Endothelial cell of umbilical vein (primary cell): Measurements from ENCODE around the gene CACNA1E. TPM values are rescaled to one million over a fixed set of nuclear protein-coding genes. Genes with fewer than 3 reads are reported as not detected.

ENCODE experiments used
- BruUV-seq: library from RNA; stranded (reverse); fragments of 400-500 nt; replicated peaks from 2 replicates; lab custom pipeline; 2021; lab: Mats Ljungman, UMichigan
- CTCF ChIA-PET: fragments of 300-600, 350-600 bp; sonication (Branson Sonifier 250); formaldehyde crosslinking; loops from one replicate; lab custom pipeline; 2021; ENCODE audit warnings: antibody characterized with exemption, inconsistent platforms; lab: Charles Lee
- POLR2A ChIA-PET: fragments of 300-600, 350-600 bp; sonication (Branson Sonifier 250); formaldehyde crosslinking; loops from one replicate; lab custom pipeline; 2021; ENCODE audit warnings: antibody characterized with exemption, inconsistent platforms; lab: Charles Lee
- DNase-seq: peaks from one replicate; pipeline ENCODE4 v3.0.0-alpha.2; 2011; ENCODE audit warnings: low read depth, low spot score
- FAIRE-seq: peaks from 2 replicates; lab custom pipeline; 2011; peaks lifted over from hg19 to GRCh38; lab: Jason Lieb, UNC
- H2AFZ ChIP-seq: 2 replicates; pipeline ENCODE4 v1.6.0; 2012; ENCODE audit warnings: low read depth, low read length, control low read depth, inconsistent platforms
- H3K27ac ChIP-seq: 2 replicates; pipeline ENCODE4 v1.5.1; 2011; ENCODE audit warnings: low read depth, mild to moderate bottlenecking, control low read depth, low read length, moderate library complexity; ENCODE audit not compliant: insufficient read depth
- H3K27me3 ChIP-seq, 2 experiments: 2 replicates each; pipeline versions ENCODE4 v1.6.0 to v1.6.1; 2011; ENCODE audit warnings: low read length in 2 of 2, mixed read lengths in 1 of 2; ENCODE audit not compliant: control insufficient read depth in 2 of 2, insufficient read depth in 2 of 2
- H3K36me3 ChIP-seq, 2 experiments: 2 replicates in 1 of 2; 3 replicates in 1 of 2; pipeline ENCODE4 v1.5.1; 2011; ENCODE audit warnings: low read length in 2 of 2, mild to moderate bottlenecking in 1 of 2, moderate library complexity in 1 of 2; ENCODE audit not compliant: control insufficient read depth in 2 of 2, insufficient read depth in 2 of 2; ENCODE audit errors: extremely low read depth in 1 of 2
- H3K4me1 ChIP-seq: 3 replicates; pipeline ENCODE4 v1.5.1; 2011; ENCODE audit warnings: mild to moderate bottlenecking, low read length; ENCODE audit not compliant: control insufficient read depth, insufficient read depth; ENCODE audit errors: extremely low read depth
- H3K4me2 ChIP-seq: 2 replicates; pipeline ENCODE4 v1.6.1; 2011; ENCODE audit warnings: low read length, control low read depth, mixed read lengths; ENCODE audit not compliant: insufficient read depth
- H3K4me3 ChIP-seq, 3 experiments: fragments of 200-600 bp in 1 of 3; sonication (generic), shearing (Covaris generic) in 1 of 3; replicated peaks in 1 of 3; 2 replicates each; pipeline ENCODE4 v1.5.1; 2011 to 2016; ENCODE audit warnings: control low read depth in 3 of 3, low read length in 3 of 3, mild to moderate bottlenecking in 2 of 3, inconsistent platforms in 1 of 3, low read depth in 1 of 3, moderate library complexity in 1 of 3; ENCODE audit not compliant: insufficient read depth in 1 of 3
- H3K79me2 ChIP-seq: 2 replicates; pipeline ENCODE4 v1.6.0; 2012; ENCODE audit warnings: low read length, inconsistent platforms; ENCODE audit not compliant: control insufficient read depth, insufficient read depth
- H3K9ac ChIP-seq: replicated peaks from 2 replicates; pipeline ENCODE3; 2011; ENCODE audit warnings: low read length, control low read depth; ENCODE audit not compliant: insufficient read depth; ENCODE audit errors: extremely low read depth
- H3K9me1 ChIP-seq: replicated peaks from 3 replicates; pipeline ENCODE4 v1.6.0; 2011; ENCODE audit warnings: mild to moderate bottlenecking, low read length; ENCODE audit not compliant: control insufficient read depth, insufficient read depth; ENCODE audit errors: extremely low read depth
- H3K9me3 ChIP-seq: replicated peaks from 2 replicates; pipeline ENCODE4 v1.5.1; 2012; ENCODE audit warnings: low read length, inconsistent platforms; ENCODE audit not compliant: control insufficient read depth, insufficient read depth
- H4K20me1 ChIP-seq: replicated peaks from 2 replicates; pipeline ENCODE3; 2011; ENCODE audit warnings: mild to moderate bottlenecking, low read length; ENCODE audit not compliant: control insufficient read depth, insufficient read depth; ENCODE audit errors: extremely low read depth
- EZH2 ChIP-seq: IDR thresholded peaks from 2 replicates; pipeline ENCODE4 v1.6.1; 2012; ENCODE audit warnings: borderline replicate concordance, low read depth, mild to moderate bottlenecking, moderate library complexity, low read length, inconsistent platforms; ENCODE audit not compliant: severe bottlenecking
- FOS ChIP-seq: IDR thresholded peaks from 2 replicates; pipeline ENCODE4 v1.6.1; 2011; ENCODE audit warnings: mild to moderate bottlenecking, low read length, moderate library complexity, borderline replicate concordance; ENCODE audit not compliant: insufficient read depth
- POLR2A ChIP-seq: IDR thresholded peaks from 2 replicates; pipeline ENCODE4 v1.6.1; 2012; ENCODE audit warnings: low read depth, mild to moderate bottlenecking, control low read depth, low read length
- dilution Hi-C: fragments of 300-500 bp; cut with MboI; formaldehyde crosslinking; loops from one replicate; pipeline ENCODE4 v1.15.0; 2019; ENCODE audit warnings: low sequenced_read_pairs; ENCODE audit not compliant: extremely low pct_ligation_motif_present
- intact Hi-C: fragments of 100-400 bp; cut with micrococcal nuclease; formaldehyde crosslinking; loops from one replicate; pipeline ENCODE4 v1.10.0; 2022
- polyA plus RNA-seq, 4 experiments: library from polyadenylated mRNA; depleted of rRNA in 3 of 4; stranded (reverse) in 3 of 4; unstranded in 1 of 4; fragments of >200 nt; gene quantifications; 2 replicates each; pipeline versions ENCODE4 v1.2.1 to v1.2.3, GENCODE V29; 2011 to 2012; ENCODE audit warnings: missing spikeins in 1 of 4
- total RNA-seq: library from RNA; stranded (reverse); gene quantifications from 2 replicates; pipeline ENCODE4 v1.2.3, GENCODE V29; 2021
- TF ChIP-seq, protein P1 (sequence below), 2 donors: IDR thresholded peaks; 1 replicate in 1 of 2; 2 replicates in 1 of 2; pipeline ENCODE4 v1.5.1; 2011; ENCODE audit warnings: low read length in 2 of 2, mild to moderate bottlenecking in 2 of 2, moderate library complexity in 2 of 2, control low read depth in 1 of 2, inconsistent platforms in 1 of 2, low read depth in 1 of 2; ENCODE audit not compliant: insufficient read depth in 1 of 2; ENCODE audit errors: extremely low read depth in 1 of 2

CACNA1E gene
- total and polyA plus RNA-seq, 2 donors (not counting 3 experiments of a cell fraction or from before 2014, with no cell fraction given): not detected

DNA sequence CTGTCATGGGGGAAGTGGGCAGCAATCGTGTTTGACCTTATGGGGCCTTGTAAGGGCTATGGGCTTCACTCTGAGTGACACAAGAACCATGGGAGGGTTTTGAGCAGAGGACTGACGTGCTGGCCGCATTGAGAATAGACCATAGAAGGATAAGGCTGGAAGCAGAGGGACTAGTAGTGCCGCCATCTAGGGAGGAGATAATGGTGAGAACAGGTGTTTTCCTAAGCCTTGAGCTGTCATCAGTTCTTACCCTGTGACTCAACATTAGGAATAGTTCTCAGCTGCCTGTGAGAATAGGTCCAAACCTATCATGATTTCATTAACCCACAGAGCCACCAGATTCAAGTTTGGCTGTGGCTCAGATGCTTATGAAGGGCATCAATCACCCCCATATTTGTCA, 228.5 kb downstream of the CACNA1E start:
- Histone ChIP-seq H3K27me3 (no peaks in the 10 kb centered on the region), H3K4me1 (no peaks in the 10 kb centered on the region), H3K9ac (no peak overlapping the region), H3K4me2 (no peak overlapping the region), H2AFZ (no peak overlapping the region), H3K27ac (no peak overlapping the region), H3K36me3 (no peaks in the 10 kb centered on the region), H3K9me1 (no peaks in the 10 kb centered on the region), H3K79me2 (no peaks in the 10 kb centered on the region), H4K20me1 (no peaks in the 10 kb centered on the region), H3K4me3 (no peak overlapping the region), H3K9me3 (no peaks in the 10 kb centered on the region)
- ChIA-PET POLR2A (no interaction called here), CTCF (no interaction called here)
- FAIRE-seq: no peak
- DNase-seq: no peak
- dilution Hi-C loops (no loop called here), intact Hi-C loops (no loop called here)
- no TSS peak for BruUV-seq
- TF ChIP-seq, protein P1, sequence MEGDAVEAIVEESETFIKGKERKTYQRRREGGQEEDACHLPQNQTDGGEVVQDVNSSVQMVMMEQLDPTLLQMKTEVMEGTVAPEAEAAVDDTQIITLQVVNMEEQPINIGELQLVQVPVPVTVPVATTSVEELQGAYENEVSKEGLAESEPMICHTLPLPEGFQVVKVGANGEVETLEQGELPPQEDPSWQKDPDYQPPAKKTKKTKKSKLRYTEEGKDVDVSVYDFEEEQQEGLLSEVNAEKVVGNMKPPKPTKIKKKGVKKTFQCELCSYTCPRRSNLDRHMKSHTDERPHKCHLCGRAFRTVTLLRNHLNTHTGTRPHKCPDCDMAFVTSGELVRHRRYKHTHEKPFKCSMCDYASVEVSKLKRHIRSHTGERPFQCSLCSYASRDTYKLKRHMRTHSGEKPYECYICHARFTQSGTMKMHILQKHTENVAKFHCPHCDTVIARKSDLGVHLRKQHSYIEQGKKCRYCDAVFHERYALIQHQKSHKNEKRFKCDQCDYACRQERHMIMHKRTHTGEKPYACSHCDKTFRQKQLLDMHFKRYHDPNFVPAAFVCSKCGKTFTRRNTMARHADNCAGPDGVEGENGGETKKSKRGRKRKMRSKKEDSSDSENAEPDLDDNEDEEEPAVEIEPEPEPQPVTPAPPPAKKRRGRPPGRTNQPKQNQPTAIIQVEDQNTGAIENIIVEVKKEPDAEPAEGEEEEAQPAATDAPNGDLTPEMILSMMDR (IDR thresholded peaks at IDR 0.05; ENCODE audit: extremely low read depth in 1 of 2, insufficient read depth in 1 of 2, low read depth in 1 of 2, low read length in 2 of 2): no peak
- TF ChIP-seq POLR2A: no peak

DNA sequence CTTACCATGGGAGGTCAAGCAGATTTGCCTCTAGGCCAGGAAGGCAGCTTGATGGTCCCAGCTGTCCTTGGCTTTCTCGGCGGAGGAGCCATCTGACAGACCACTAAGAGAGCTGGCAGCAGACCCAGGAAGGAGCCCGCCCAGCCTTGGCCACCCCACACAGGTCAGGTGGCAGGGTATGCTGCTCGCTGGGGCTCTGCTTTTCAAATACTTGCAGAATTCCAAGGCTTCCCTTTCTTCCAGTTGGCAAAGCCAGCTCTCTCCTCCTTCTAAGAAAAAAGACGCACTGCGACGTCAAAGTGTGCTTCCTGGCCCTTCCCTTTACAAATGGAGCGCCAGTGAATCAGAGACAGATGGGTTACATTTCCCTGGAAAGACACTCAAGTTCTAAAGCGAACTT, 229.4 kb downstream of the CACNA1E start:
- dilution Hi-C loops (no loop called here), intact Hi-C loops (no loop called here)
- no peaks in the 10 kb centered on the region for H3K79me2 ChIP-seq
- no TSS peak for BruUV-seq
- FAIRE-seq (no peak), DNase-seq (no peak)
- H3K9me1 ChIP-seq: no peaks in the 10 kb centered on the region
- H3K36me3 ChIP-seq: no peaks in the 10 kb centered on the region
- H3K4me3 ChIP-seq: no peak overlapping the region
- TF ChIP-seq, protein P1 (IDR thresholded peaks at IDR 0.05; ENCODE audit: extremely low read depth in 1 of 2, insufficient read depth in 1 of 2, low read depth in 1 of 2, low read length in 2 of 2): no peak
- no peak for TF ChIP-seq FOS
- no peak for TF ChIP-seq EZH2
- no peak overlapping the region for H3K4me2 ChIP-seq
- H3K4me1 ChIP-seq: no peaks in the 10 kb centered on the region
- H3K9ac ChIP-seq: no peak overlapping the region
- POLR2A ChIA-PET: no interaction called here
- no peak overlapping the region for H2AFZ ChIP-seq
- CTCF ChIA-PET: no interaction called here
- H3K27me3 ChIP-seq: no peaks in the 10 kb centered on the region
- no peaks in the 10 kb centered on the region for H3K9me3 ChIP-seq
- no peaks in the 10 kb centered on the region for H4K20me1 ChIP-seq
- no peak overlapping the region for H3K27ac ChIP-seq
